T-helper 1 cell treated with Interleukin-12 subunit alpha and Interleukin-12 subunit beta and Interleukin-4 antibody, amounts not matched to agents 30 ng/mL and 1 ng/mL, for 36 hours (primary cell): ENCODE data around the gene CABP1. TPM values are rescaled to one million over a fixed set of nuclear protein-coding genes. Genes with fewer than 3 reads are reported as not detected.

Experiments used
- total RNA-seq: library from RNA; stranded (reverse); gene quantifications from 2 replicates; pipeline ENCODE4 v1.2.3, GENCODE V29; 2022

The CABP1 gene
- total RNA-seq, 1 donor from 2014 or later: 0.29 TPM

Other genes starting within 250 kb of the CABP1 start
- gene COX6A1, start 202.5 kb upstream of the CABP1 start, total RNA-seq: 266 and 280 TPM in 2 replicates
- 41.4 and 41.5 TPM in 2 replicates for gene TRIAP1, start 194.2 kb upstream of the CABP1 start, total RNA-seq
- gene GATC, start 194.2 kb upstream of the CABP1 start, total RNA-seq: 31.3 and 37.3 TPM in 2 replicates
- 182 and 184 TPM in 2 replicates for gene SRSF9, start 170.9 kb upstream of the CABP1 start, total RNA-seq
- 331 and 341 TPM in 2 replicates for gene DYNLL1, start 144.5 kb upstream of the CABP1 start, total RNA-seq
- gene COQ5, start 111.5 kb upstream of the CABP1 start, total RNA-seq: 26.3 and 29.0 TPM in 2 replicates
- 172 and 187 TPM in 2 replicates for gene RNF10, start 106.3 kb upstream of the CABP1 start, total RNA-seq
- 65.7 and 67.6 TPM in 2 replicates for gene POP5, start 59.2 kb upstream of the CABP1 start, total RNA-seq
- gene MLEC, start 46.5 kb downstream of the CABP1 start, total RNA-seq: 129 TPM in 2 replicates
- 20.3 and 20.6 TPM in 2 replicates for gene UNC119B, start 69.8 kb downstream of the CABP1 start, total RNA-seq
- 12.6 and 13.7 TPM in 2 replicates for gene ACADS, start 85.2 kb downstream of the CABP1 start, total RNA-seq